ENCODE data around the gene ABCA10. TPM values are rescaled to one million over a fixed set of nuclear protein-coding genes. Genes with fewer than 3 reads are reported as not detected.

The ABCA10 gene
- total RNA-seq, 1 experiment from 2014 or later, result 0.47 TPM

GRCh38 chr17:69235338-69236058 lies 6.9 kb upstream of the ABCA10 start:
- Histone ChIP-seq H3K36me3 (ENCODE audit: low read depth, low read length) (no peaks in the 10 kb centered on the region), H3K4me1 (ENCODE audit: insufficient read depth, low read length) (no peaks in the 10 kb centered on the region), H3K4me3 (ENCODE audit: low read length) (no peak overlapping the region), H3F3A (ENCODE audit: low read length, unreplicated experiment) (no peaks in the 10 kb centered on the region), H2AFZ (ENCODE audit: low read length) (no peak overlapping the region), H3K79me2 (ENCODE audit: low read length) (no peaks in the 10 kb centered on the region), H3K9me3 (ENCODE audit: low read length) (peaks cover 7% of the 10 kb centered on the region; the same call in 1 of the 2 replicates), H3K4me2 (ENCODE audit: low read length) (no peak overlapping the region), H3K27me3 (ENCODE audit: low read length) (no peaks in the 10 kb centered on the region), H4K20me1 (ENCODE audit: low read length) (no peaks in the 10 kb centered on the region), H3K27ac (ENCODE audit: low read length) (no peak overlapping the region), H3K9me2 (replicated peaks; ENCODE audit: low read length) (no peaks in the 10 kb centered on the region), H3K9ac (ENCODE audit: low read length) (no peak overlapping the region)
- CTCF ChIA-PET, result interaction anchor here (0.7 to 1.1 kb wide), 5 partner anchors 86 to 463 kb away, joined by 3 to 5 read pairs (median 4); no protein-coding TSS in a partner anchor
- ATAC-seq, result peak; percentile 100
- TF ChIP-seq EZH2phosphoT487 (IDR thresholded peaks at IDR 0.05; ENCODE audit: borderline replicate concordance, low read length) (no peak), EZH2 (IDR thresholded peaks at IDR 0.05; ENCODE audit: low read length, unreplicated experiment) (no peak)
- TF ChIP-seq, protein P1, sequence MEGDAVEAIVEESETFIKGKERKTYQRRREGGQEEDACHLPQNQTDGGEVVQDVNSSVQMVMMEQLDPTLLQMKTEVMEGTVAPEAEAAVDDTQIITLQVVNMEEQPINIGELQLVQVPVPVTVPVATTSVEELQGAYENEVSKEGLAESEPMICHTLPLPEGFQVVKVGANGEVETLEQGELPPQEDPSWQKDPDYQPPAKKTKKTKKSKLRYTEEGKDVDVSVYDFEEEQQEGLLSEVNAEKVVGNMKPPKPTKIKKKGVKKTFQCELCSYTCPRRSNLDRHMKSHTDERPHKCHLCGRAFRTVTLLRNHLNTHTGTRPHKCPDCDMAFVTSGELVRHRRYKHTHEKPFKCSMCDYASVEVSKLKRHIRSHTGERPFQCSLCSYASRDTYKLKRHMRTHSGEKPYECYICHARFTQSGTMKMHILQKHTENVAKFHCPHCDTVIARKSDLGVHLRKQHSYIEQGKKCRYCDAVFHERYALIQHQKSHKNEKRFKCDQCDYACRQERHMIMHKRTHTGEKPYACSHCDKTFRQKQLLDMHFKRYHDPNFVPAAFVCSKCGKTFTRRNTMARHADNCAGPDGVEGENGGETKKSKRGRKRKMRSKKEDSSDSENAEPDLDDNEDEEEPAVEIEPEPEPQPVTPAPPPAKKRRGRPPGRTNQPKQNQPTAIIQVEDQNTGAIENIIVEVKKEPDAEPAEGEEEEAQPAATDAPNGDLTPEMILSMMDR (conservative IDR thresholded peaks at IDR 0.05; ENCODE audit: low read depth, low read length), result peak; percentile 96
- no TSS peak for BruUV-seq (replicated peaks)
- DNase-seq, result peak; percentile 97
- intact Hi-C loops (cut with micrococcal nuclease), result loop anchor here (1.0 to 2.0 kb wide), 7 partner anchors 61 to 463 kb away; no protein-coding TSS in a partner anchor
- POLR2A ChIA-PET (ENCODE audit: unreplicated experiment), result no interaction called here

DNA sequence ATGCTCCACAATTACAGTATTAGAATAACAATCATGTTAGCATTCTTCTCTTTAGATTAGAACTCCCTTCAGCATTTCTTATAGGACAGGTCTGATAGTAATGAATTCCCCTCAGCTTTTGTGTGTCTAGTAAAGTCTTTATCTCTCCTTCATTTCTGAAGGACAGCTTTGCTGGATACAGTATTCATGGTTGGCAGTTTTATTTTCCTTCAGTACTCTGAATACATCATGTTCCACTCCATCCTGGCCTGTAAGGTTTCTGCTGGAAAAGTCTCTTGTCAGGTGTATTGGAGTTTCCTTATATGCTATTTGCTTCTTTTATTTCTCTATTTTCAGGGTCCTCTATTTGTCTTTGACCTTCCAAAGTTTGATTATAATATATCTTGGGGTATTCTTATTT lies 4.0 kb upstream of the ABCA10 start:
- H3K4me1 ChIP-seq (ENCODE audit: insufficient read depth, low read length), result no peaks in the 10 kb centered on the region
- no peaks in the 10 kb centered on the region for H3K9me2 ChIP-seq (replicated peaks; ENCODE audit: low read length)
- no peak overlapping the region for H3K4me3 ChIP-seq (ENCODE audit: low read length)
- H3K27me3 ChIP-seq (ENCODE audit: low read length), result no peaks in the 10 kb centered on the region
- no TSS peak for BruUV-seq (replicated peaks)
- no peaks in the 10 kb centered on the region for H3K79me2 ChIP-seq (ENCODE audit: low read length)
- no peaks in the 10 kb centered on the region for H3K36me3 ChIP-seq (ENCODE audit: low read depth, low read length)
- H3K9ac ChIP-seq (ENCODE audit: low read length), result no peak overlapping the region
- no peak for ATAC-seq
- ChIA-PET CTCF (no interaction called here), POLR2A (ENCODE audit: unreplicated experiment) (no interaction called here)
- H4K20me1 ChIP-seq (ENCODE audit: low read length), result no peaks in the 10 kb centered on the region
- no peak overlapping the region for H2AFZ ChIP-seq (ENCODE audit: low read length)
- no peak overlapping the region for H3K27ac ChIP-seq (ENCODE audit: low read length)
- TF ChIP-seq EZH2phosphoT487 (IDR thresholded peaks at IDR 0.05; ENCODE audit: borderline replicate concordance, low read length), result no peak
- no peak for TF ChIP-seq EZH2 (IDR thresholded peaks at IDR 0.05; ENCODE audit: low read length, unreplicated experiment)
- TF ChIP-seq, protein P1 (conservative IDR thresholded peaks at IDR 0.05; ENCODE audit: low read depth, low read length), result no peak
- H3K4me2 ChIP-seq (ENCODE audit: low read length), result no peak overlapping the region
- DNase-seq, result no peak
- H3K9me3 ChIP-seq (ENCODE audit: low read length), result peaks cover 7% of the 10 kb centered on the region; the same call in 1 of the 2 replicates
- intact Hi-C loops (cut with micrococcal nuclease), result no loop called here
- no peaks in the 10 kb centered on the region for H3F3A ChIP-seq (ENCODE audit: low read length, unreplicated experiment)

GRCh38 chr17:69231521-69231920 lies 2.9 kb upstream of the ABCA10 start:
- DNase-seq (no peak), ATAC-seq (no peak)
- POLR2A ChIA-PET (ENCODE audit: unreplicated experiment), result no interaction called here
- no peak overlapping the region for H3K9ac ChIP-seq (ENCODE audit: low read length)
- H3K79me2 ChIP-seq (ENCODE audit: low read length), result no peaks in the 10 kb centered on the region
- no TSS peak for BruUV-seq (replicated peaks)
- no peak overlapping the region for H2AFZ ChIP-seq (ENCODE audit: low read length)
- H4K20me1 ChIP-seq (ENCODE audit: low read length), result no peaks in the 10 kb centered on the region
- intact Hi-C loops (cut with micrococcal nuclease), result no loop called here
- TF ChIP-seq EZH2phosphoT487 (IDR thresholded peaks at IDR 0.05; ENCODE audit: borderline replicate concordance, low read length) (no peak), EZH2 (IDR thresholded peaks at IDR 0.05; ENCODE audit: low read length, unreplicated experiment) (no peak)
- TF ChIP-seq, protein P1 (conservative IDR thresholded peaks at IDR 0.05; ENCODE audit: low read depth, low read length), result no peak
- no peaks in the 10 kb centered on the region for H3K36me3 ChIP-seq (ENCODE audit: low read depth, low read length)
- CTCF ChIA-PET, result no interaction called here
- H3K4me1 ChIP-seq (ENCODE audit: insufficient read depth, low read length), result no peaks in the 10 kb centered on the region
- H3K27me3 ChIP-seq (ENCODE audit: low read length), result no peaks in the 10 kb centered on the region
- no peak overlapping the region for H3K4me2 ChIP-seq (ENCODE audit: low read length)
- no peaks in the 10 kb centered on the region for H3K9me2 ChIP-seq (replicated peaks; ENCODE audit: low read length)
- no peak overlapping the region for H3K4me3 ChIP-seq (ENCODE audit: low read length)
- peaks cover 7% of the 10 kb centered on the region; the same call in 1 of the 2 replicates for H3K9me3 ChIP-seq (ENCODE audit: low read length)
- no peaks in the 10 kb centered on the region for H3F3A ChIP-seq (ENCODE audit: low read length, unreplicated experiment)
- H3K27ac ChIP-seq (ENCODE audit: low read length), result no peak overlapping the region
